Mesendoderm (in vitro differentiated cells): ENCODE data around the gene WDR33.

Source experiments
- DNase-seq: peaks from one replicate; pipeline ENCODE4 v3.0.0; 2013
- H2AK5ac ChIP-seq: 2 replicates; pipeline ENCODE4 v1.6.1; 2013; ENCODE audit warnings: low read length, inconsistent platforms
- H2BK120ac ChIP-seq: 2 replicates; pipeline ENCODE4 v1.6.1; 2013; ENCODE audit warnings: low read depth, mild to moderate bottlenecking, low read length, moderate library complexity, mixed read lengths
- H2BK15ac ChIP-seq: replicated peaks from 2 replicates; pipeline ENCODE4 v1.6.1; 2013; ENCODE audit warnings: low read depth, mild to moderate bottlenecking, moderate library complexity
- H2BK5ac ChIP-seq: 2 replicates; pipeline ENCODE4 v1.6.1; 2013; ENCODE audit warnings: low read length, inconsistent platforms
- H3K18ac ChIP-seq: 2 replicates; pipeline ENCODE4 v1.6.1; 2013; ENCODE audit warnings: mild to moderate bottlenecking, low read length, mixed read lengths
- H3K23ac ChIP-seq: one replicate; pipeline ENCODE4 v1.6.1; 2013; ENCODE audit warnings: low read length
- H3K27ac ChIP-seq: 2 replicates; pipeline ENCODE4 v1.5.1; 2013; ENCODE audit warnings: low read depth, mild to moderate bottlenecking, inconsistent platforms, low read length, moderate library complexity
- H3K27me3 ChIP-seq: 2 replicates; pipeline ENCODE4 v1.6.1; 2013; ENCODE audit warnings: low read length, control low read depth, mild to moderate bottlenecking, inconsistent platforms; ENCODE audit not compliant: insufficient read depth, poor library complexity
- H3K36me3 ChIP-seq: 2 replicates; pipeline ENCODE4 v1.6.1; 2013; ENCODE audit warnings: low read length, inconsistent platforms; ENCODE audit not compliant: control insufficient read depth, insufficient read depth
- H3K4ac ChIP-seq: one replicate; pipeline ENCODE4 v1.6.1; 2013; ENCODE audit warnings: low read depth, mild to moderate bottlenecking, low read length, moderate library complexity
- H3K4me1 ChIP-seq: 2 replicates; pipeline ENCODE4 v1.6.1; 2013; ENCODE audit warnings: low read depth, low read length, inconsistent platforms; ENCODE audit not compliant: control insufficient read depth
- H3K4me2 ChIP-seq: 2 replicates; pipeline ENCODE4 v1.6.1; 2013; ENCODE audit warnings: low read length
- H3K4me3 ChIP-seq: 2 replicates; pipeline ENCODE4 v1.5.1; 2013; ENCODE audit warnings: mild to moderate bottlenecking, low read length
- H3K56ac ChIP-seq: one replicate; pipeline ENCODE4 v1.6.1; 2013; ENCODE audit warnings: low read length
- H3K79me1 ChIP-seq: 2 replicates; pipeline ENCODE4 v1.6.1; 2013; ENCODE audit warnings: low read length, inconsistent platforms
- H3K79me2 ChIP-seq: 2 replicates; pipeline ENCODE4 v1.6.1; 2013; ENCODE audit warnings: mild to moderate bottlenecking, low read length; ENCODE audit not compliant: control insufficient read depth, insufficient read depth
- H3K9ac ChIP-seq: 2 replicates; pipeline ENCODE4 v1.6.1; 2013; ENCODE audit warnings: low read length, inconsistent platforms
- H4K5ac ChIP-seq: one replicate; pipeline ENCODE4 v1.6.1; 2013; ENCODE audit warnings: low read length
- H4K8ac ChIP-seq: one replicate; pipeline ENCODE4 v1.6.1; 2013; ENCODE audit warnings: low read depth, mild to moderate bottlenecking, control low read depth, low read length, moderate library complexity
- WGBS: extraction: QIAGEN DNeasy Blood & Tissue Kit; methylation state at CpG from one replicate; pipeline ENCODE4 v1.1.7; 2013; ENCODE audit warnings: low lambda C conversion rate, missing lambda C conversion rate; ENCODE audit not compliant: insufficient coverage; ENCODE audit errors: extremely low coverage; 5-methylcytosine and 5-hydroxymethylcytosine counted together

WDR33 gene

DNA sequence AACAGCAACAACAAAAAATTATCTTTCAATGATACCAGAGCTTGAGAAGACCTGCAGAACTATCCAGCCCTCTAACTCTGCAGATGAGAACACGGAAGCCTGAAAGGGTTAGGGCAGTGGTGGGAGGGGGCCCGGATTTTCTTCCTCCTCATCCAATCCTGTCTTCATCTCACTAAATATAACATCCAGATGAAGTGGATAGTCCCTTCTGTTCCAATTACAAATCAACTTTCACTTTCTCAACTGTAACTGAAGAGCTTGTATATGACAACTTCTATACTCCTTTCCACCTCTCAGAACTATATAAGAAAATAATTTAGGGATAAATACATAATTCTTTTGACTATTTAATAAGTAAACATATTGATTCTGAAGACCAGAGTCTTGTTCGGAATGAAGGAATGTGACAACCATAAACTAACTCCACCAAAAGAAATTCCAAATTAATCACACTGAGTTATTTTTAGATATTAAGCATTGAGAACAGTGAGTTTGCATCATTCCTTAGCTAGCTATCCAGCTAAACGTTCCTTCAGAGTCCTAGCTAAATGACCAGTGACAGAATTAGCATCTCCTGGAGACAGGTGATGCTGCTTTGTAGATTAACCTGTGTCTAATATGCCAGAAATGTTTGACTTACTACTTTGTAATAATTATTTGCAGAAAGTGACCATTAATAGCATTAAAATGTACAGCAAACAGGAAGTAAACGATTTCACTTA, 77.0 kb downstream of the WDR33 start:
- Histone ChIP-seq H2AK5ac (no peak overlapping the region), H3K27me3 (no peaks in the 10 kb centered on the region), H3K4me2 (no peak overlapping the region), H3K79me2 (no peaks in the 10 kb centered on the region), H3K23ac (no peak overlapping the region), H4K8ac (no peak overlapping the region), H3K4me3 (no peak overlapping the region), H2BK15ac (no peak overlapping the region), H3K18ac (no peak overlapping the region), H4K5ac (no peak overlapping the region), H3K4ac (no peak overlapping the region), H3K56ac (no peak overlapping the region), H3K9ac (no peak overlapping the region), H3K27ac (no peak overlapping the region), H3K4me1 (no peaks in the 10 kb centered on the region), H3K36me3 (no peaks in the 10 kb centered on the region), H3K79me1 (no peaks in the 10 kb centered on the region), H2BK120ac (no peak overlapping the region), H2BK5ac (no peak overlapping the region)
- DNase-seq, result no peak
- no CpG with 5 or more reads among the region's 5 CpGs for WGBS

DNA sequence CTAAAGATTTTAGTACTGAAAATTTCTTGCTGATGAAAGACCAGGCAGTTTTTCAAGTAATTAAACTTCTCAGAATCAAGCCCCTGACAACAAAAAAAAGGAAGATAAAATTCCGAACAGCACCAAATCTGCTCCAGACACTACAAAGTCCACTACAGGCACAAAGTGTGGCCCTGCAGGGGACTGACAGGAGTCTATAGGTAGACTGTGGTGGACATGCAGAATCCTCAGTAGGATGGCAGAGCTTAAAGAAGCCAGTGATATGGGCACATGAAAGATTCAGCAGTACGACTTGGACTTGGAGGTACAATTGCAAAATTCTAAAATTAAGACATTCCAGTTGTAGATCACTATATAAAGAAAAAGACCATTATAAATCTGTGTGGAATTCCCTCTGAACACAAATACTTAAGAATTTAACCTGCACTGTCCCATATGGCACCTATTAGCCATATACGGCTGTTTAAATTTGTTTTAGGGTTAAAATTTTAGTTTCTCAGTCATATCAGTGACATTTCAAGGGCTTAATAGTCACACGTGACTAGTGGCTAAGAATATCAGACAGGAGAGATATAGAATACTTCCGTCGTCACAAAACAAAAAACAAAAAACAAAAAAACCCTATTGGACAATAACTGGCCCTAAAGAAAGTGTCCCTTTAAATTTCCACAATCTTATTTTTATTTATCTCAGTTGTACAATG, 77.7 kb downstream of the WDR33 start:
- Histone ChIP-seq H4K5ac (no peak overlapping the region), H3K27me3 (no peaks in the 10 kb centered on the region), H3K4ac (no peak overlapping the region), H3K23ac (no peak overlapping the region), H3K56ac (no peak overlapping the region), H3K9ac (no peak overlapping the region), H3K79me2 (no peaks in the 10 kb centered on the region), H2BK120ac (no peak overlapping the region), H2BK15ac (no peak overlapping the region), H3K4me1 (no peaks in the 10 kb centered on the region), H3K79me1 (no peaks in the 10 kb centered on the region), H2BK5ac (no peak overlapping the region), H3K4me2 (no peak overlapping the region), H3K27ac (no peak overlapping the region), H4K8ac (no peak overlapping the region), H3K18ac (no peak overlapping the region), H3K4me3 (no peak overlapping the region), H3K36me3 (no peaks in the 10 kb centered on the region), H2AK5ac (no peak overlapping the region)
- no peak for DNase-seq
- no CpG with 5 or more reads among the region's 6 CpGs for WGBS

DNA sequence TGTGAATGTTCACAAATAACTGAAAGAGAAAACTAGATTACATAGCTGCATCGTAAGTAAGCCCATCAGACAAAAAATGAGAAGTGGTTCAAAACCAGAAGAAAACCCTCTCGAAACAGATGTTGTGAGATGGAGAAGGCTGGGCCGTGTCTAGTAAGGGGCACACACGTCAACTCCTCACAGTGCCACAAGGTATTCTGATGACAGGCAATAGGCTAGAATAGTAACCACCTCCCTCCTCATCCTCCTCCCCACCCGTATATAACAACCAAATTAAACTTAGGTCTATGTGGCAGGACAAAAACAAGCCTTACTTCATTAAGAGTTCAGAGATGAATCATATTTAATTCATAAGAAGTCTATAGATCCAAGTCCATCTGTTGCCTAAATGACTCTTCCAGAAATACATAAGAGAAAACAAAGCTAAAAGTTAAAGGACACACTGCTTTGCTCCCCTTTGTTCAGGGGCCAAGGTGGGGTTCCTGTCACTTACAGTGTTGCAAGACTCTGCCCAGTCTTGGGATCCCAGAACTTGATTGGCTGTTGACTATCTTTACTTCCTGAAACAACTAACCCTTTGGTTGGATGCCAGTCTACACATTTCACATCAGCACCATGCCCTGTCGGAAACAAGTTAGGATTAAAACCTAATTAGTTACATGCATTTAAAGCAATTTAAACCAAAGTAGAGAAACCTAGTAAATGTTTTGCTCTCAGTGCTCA, 84.7 kb downstream of the WDR33 start:
- Histone ChIP-seq H3K79me1 (no peaks in the 10 kb centered on the region), H3K79me2 (no peaks in the 10 kb centered on the region), H3K4me2 (no peak overlapping the region), H3K4ac (no peak overlapping the region), H4K8ac (no peak overlapping the region), H3K56ac (no peak overlapping the region), H2BK5ac (no peak overlapping the region), H3K27me3 (no peaks in the 10 kb centered on the region), H4K5ac (no peak overlapping the region), H2BK15ac (no peak overlapping the region), H3K27ac (no peak overlapping the region), H3K23ac (no peak overlapping the region), H3K9ac (no peak overlapping the region), H3K4me1 (no peaks in the 10 kb centered on the region), H2AK5ac (no peak overlapping the region), H3K36me3 (no peaks in the 10 kb centered on the region), H3K18ac (no peak overlapping the region), H2BK120ac (no peak overlapping the region), H3K4me3 (no peak overlapping the region)
- no peak for DNase-seq
- WGBS, result no CpG with 5 or more reads among the region's 6 CpGs

DNA sequence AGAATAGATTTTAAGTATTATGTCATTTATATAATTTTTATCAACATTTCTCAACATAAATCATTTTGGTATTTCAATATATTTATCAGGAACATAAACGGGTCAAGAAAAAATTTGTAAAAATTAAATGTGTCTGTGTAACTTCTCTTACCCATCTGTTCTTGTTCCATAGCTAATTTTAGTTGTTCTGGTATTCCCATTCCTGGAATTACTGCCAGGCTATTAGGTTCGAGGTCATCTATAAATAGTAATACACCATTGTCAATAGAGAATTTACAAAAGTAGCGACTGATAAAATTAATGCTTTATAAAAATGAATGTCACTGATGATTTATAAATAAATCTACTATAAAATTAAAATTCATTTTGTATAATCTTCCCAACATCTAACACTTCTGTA, 88.2 kb downstream of the WDR33 start:
- no peak overlapping the region for H3K9ac ChIP-seq
- WGBS, result no CpG with 5 or more reads among the region's 3 CpGs
- no peak overlapping the region for H2BK15ac ChIP-seq
- H3K79me2 ChIP-seq, result no peaks in the 10 kb centered on the region
- no peak overlapping the region for H2BK5ac ChIP-seq
- H4K8ac ChIP-seq, result no peak overlapping the region
- no peak overlapping the region for H2BK120ac ChIP-seq
- no peaks in the 10 kb centered on the region for H3K36me3 ChIP-seq
- no peak overlapping the region for H3K4me2 ChIP-seq
- no peak overlapping the region for H3K4ac ChIP-seq
- no peaks in the 10 kb centered on the region for H3K27me3 ChIP-seq
- H3K56ac ChIP-seq, result no peak overlapping the region
- no peak overlapping the region for H3K18ac ChIP-seq
- no peak overlapping the region for H3K27ac ChIP-seq
- no peak overlapping the region for H2AK5ac ChIP-seq
- no peak overlapping the region for H3K23ac ChIP-seq
- no peaks in the 10 kb centered on the region for H3K4me1 ChIP-seq
- H3K79me1 ChIP-seq, result no peaks in the 10 kb centered on the region
- no peak for DNase-seq
- H4K5ac ChIP-seq, result no peak overlapping the region
- no peak overlapping the region for H3K4me3 ChIP-seq

DNA sequence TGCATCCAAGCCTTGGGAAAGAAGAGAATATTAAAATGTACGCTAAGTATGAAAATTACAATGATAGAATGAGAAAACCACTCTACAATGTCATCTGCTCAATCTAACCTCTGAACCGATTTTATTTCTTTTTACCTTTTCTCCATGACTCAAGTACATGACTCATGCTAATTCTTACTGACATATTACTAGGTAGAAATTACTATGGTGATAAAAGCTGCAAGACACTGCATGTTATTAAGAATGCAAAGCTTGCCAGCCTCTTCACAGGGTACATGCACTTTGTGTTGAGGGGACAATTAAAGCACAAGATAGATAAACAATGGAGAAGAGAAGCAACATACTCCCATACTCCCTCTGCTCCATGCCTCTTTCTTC, 89.0 kb downstream of the WDR33 start:
- Histone ChIP-seq H4K5ac (no peak overlapping the region), H3K79me2 (no peaks in the 10 kb centered on the region), H2BK120ac (no peak overlapping the region), H3K4me2 (no peak overlapping the region), H2BK15ac (no peak overlapping the region), H3K27ac (no peak overlapping the region), H3K18ac (no peak overlapping the region), H3K27me3 (no peaks in the 10 kb centered on the region), H3K4ac (no peak overlapping the region), H3K36me3 (no peaks in the 10 kb centered on the region), H4K8ac (no peak overlapping the region), H2AK5ac (no peak overlapping the region), H3K56ac (no peak overlapping the region), H3K4me3 (no peak overlapping the region), H3K79me1 (no peaks in the 10 kb centered on the region), H3K4me1 (no peaks in the 10 kb centered on the region), H3K9ac (no peak overlapping the region), H3K23ac (no peak overlapping the region), H2BK5ac (no peak overlapping the region)
- DNase-seq, result no peak
- no CpG with 5 or more reads among the region's 2 CpGs for WGBS
